Measurements from ENCODE around the gene SHFL.

Gene SHFL

DNA sequence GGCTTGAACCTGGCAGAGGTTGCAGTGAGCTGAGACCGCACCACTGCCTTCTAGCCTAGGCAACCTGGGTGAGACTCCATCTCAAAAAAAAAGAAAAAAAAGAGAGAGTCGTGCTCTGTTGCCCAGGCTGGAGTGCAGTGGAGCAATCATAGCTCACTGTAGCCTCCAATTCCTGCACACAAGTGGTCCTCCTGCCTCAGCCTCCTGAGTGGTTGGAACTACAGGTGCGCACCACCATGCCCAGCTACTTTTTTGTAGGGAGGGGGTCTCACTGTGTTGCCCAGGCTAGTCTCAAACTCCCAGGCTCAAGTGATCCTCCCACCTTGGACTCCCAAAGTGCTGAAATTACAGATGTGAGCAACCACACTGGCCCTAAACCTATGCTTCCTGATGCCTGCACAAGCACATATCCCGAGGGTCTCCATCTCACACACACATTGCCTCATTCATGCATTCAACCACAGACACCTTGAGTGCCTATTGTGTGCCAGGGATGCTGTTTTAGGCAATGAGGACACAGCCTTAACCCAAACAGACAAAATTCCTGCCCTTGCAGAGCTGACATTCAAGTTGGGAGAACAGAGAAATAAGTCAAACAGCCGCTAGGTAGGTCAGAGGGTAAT lies 14.2 kb downstream of the SHFL start:
- peaks cover 4% of the 10 kb centered on the region; the same call in 1 of the 2 replicates for H3K4me1 ChIP-seq (ENCODE audit: control insufficient read depth, insufficient read depth, low read length)
- peaks cover 17% of the 10 kb centered on the region for H3K27me3 ChIP-seq (ENCODE audit: control insufficient read depth, insufficient read depth, low read length)
- no peaks in the 10 kb centered on the region for H3K9me3 ChIP-seq (ENCODE audit: control insufficient read depth, insufficient read depth, low read depth, low read length)
- no peaks in the 10 kb centered on the region for H3K36me3 ChIP-seq (ENCODE audit: control insufficient read depth, insufficient read depth, low read length)
- no peak overlapping the region for H3K27ac ChIP-seq (ENCODE audit: low read depth, low read length)
- H3K4me3 ChIP-seq (ENCODE audit: low read depth, low read length), result no peak overlapping the region
- no peak overlapping the region for H3K9ac ChIP-seq (ENCODE audit: low read length)

- Histone ChIP-seq H3K9me3 (ENCODE audit: control insufficient read depth, insufficient read depth, low read depth, low read length) (no peaks in the 10 kb centered on the region), H3K9ac (ENCODE audit: low read length) (no peak overlapping the region), H3K27ac (ENCODE audit: low read depth, low read length) (no peak overlapping the region), H3K4me3 (ENCODE audit: low read depth, low read length) (no peak overlapping the region), H3K36me3 (ENCODE audit: control insufficient read depth, insufficient read depth, low read length) (peaks cover 7% of the 10 kb centered on the region), H3K27me3 (ENCODE audit: control insufficient read depth, insufficient read depth, low read length) (no peaks in the 10 kb centered on the region), H3K4me1 (ENCODE audit: control insufficient read depth, insufficient read depth, low read length) (peaks cover 4% of the 10 kb centered on the region; the same call in 1 of the 2 replicates)
Observed at GRCh38 chr19:10102787-10103236, 16.7 kb downstream of the SHFL start.

GRCh38 chr19:10104130-10104513 lies 18.0 kb downstream of the SHFL start:
- Histone ChIP-seq H3K27ac (ENCODE audit: low read depth, low read length) (no peak overlapping the region), H3K36me3 (ENCODE audit: control insufficient read depth, insufficient read depth, low read length) (peaks cover 20% of the 10 kb centered on the region), H3K27me3 (ENCODE audit: control insufficient read depth, insufficient read depth, low read length) (no peaks in the 10 kb centered on the region), H3K4me1 (ENCODE audit: control insufficient read depth, insufficient read depth, low read length) (peaks cover 4% of the 10 kb centered on the region; the same call in 1 of the 2 replicates), H3K9ac (ENCODE audit: low read length) (no peak overlapping the region), H3K9me3 (ENCODE audit: control insufficient read depth, insufficient read depth, low read depth, low read length) (no peaks in the 10 kb centered on the region), H3K4me3 (ENCODE audit: low read depth, low read length) (no peak overlapping the region)

- no peak overlapping the region for H3K9ac ChIP-seq (ENCODE audit: low read length)
- H3K27me3 ChIP-seq (ENCODE audit: control insufficient read depth, insufficient read depth, low read length), result no peaks in the 10 kb centered on the region
- H3K36me3 ChIP-seq (ENCODE audit: control insufficient read depth, insufficient read depth, low read length), result peaks cover 28% of the 10 kb centered on the region
- H3K4me1 ChIP-seq (ENCODE audit: control insufficient read depth, insufficient read depth, low read length), result peaks cover 4% of the 10 kb centered on the region; the same call in 1 of the 2 replicates
- H3K27ac ChIP-seq (ENCODE audit: low read depth, low read length), result no peak overlapping the region
- H3K9me3 ChIP-seq (ENCODE audit: control insufficient read depth, insufficient read depth, low read depth, low read length), result no peaks in the 10 kb centered on the region
- no peak overlapping the region for H3K4me3 ChIP-seq (ENCODE audit: low read depth, low read length)
Observed at GRCh38 chr19:10104665-10105508, 18.8 kb downstream of the SHFL start.

DNA sequence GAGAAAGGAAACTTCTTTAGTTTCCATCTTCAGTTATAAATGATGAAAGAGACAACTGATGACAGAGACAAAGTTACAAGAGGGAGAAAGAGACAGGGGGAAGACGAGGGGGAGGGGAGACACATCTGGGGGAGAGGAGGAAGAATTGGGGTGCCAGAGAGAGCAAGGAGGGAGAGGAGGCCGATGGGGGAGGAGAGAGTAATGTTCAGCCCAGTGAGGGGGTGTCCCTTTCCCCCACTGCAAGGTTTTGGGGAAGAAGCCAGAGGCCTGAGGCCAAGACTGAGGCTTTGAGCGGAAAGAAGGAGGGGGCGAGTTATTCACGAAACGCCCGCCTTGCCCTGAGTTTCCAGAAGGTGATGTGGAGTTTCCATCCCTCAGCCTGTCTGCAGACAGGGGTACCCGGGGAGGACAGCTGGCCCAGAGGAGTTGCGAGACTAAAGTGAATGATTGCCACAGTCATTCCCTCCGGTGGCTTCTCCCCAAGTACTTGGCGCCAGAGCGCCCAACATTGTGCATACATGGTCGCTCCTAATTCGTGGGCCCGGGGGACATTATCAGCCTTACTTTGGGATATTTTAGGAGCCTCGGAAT lies 19.5 kb downstream of the SHFL start:
- H3K27me3 ChIP-seq (ENCODE audit: control insufficient read depth, insufficient read depth, low read length), result no peaks in the 10 kb centered on the region
- no peak overlapping the region for H3K9ac ChIP-seq (ENCODE audit: low read length)
- H3K4me1 ChIP-seq (ENCODE audit: control insufficient read depth, insufficient read depth, low read length), result peaks cover 4% of the 10 kb centered on the region; the same call in 1 of the 2 replicates
- no peaks in the 10 kb centered on the region for H3K9me3 ChIP-seq (ENCODE audit: control insufficient read depth, insufficient read depth, low read depth, low read length)
- H3K36me3 ChIP-seq (ENCODE audit: control insufficient read depth, insufficient read depth, low read length), result peaks cover 35% of the 10 kb centered on the region
- H3K4me3 ChIP-seq (ENCODE audit: low read depth, low read length), result peak overlapping the region; percentile 41; the same call in 1 of the 2 replicates
- no peak overlapping the region; the same call in 1 of the 2 replicates for H3K27ac ChIP-seq (ENCODE audit: low read depth, low read length)

DNA sequence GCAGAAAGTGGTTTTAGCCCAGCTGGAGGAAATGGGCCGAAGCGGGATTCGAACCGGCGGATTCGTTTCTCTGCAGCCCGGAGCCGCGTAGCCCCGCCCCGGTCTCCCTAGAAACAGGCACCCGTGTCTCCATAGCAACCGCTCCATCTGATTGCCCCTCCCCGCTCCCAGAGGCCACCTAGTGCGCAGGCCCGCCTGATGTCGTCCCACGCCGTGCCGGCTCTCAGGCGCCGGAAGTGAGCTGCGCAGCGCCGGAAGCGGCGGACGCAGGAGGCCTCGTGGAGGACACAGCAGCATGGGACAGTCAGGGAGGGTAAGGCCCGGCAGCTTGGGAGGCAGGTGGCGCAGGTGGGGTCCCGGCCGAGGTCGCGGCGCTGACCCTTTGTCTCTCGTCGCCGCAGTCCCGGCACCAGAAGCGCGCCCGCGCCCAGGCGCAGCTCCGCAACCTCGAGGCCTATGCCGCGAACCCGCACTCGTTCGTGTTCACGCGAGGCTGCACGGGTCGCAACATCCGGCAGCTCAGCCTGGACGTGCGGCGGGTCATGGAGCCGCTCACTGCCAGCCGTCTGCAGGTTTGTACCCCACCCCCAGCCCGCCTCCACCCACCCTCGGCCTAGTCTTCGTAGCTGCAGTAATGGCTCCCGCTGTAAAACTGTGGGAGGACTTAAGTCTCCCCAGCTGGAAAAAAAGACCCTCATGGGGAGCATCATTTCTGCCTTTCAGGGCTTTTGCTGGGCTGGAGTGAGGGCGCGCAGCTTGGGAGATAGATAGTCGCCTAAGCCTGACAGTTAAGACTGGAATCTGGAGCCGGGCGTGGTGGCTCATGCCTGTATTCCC lies 20.2 kb downstream of the SHFL start, which contains the start of gene PPAN:
PPAN (plus strand) TSS at position 263 of the 837 bp plus-strand sequence; CDS start at position 296, 33 bp downstream.
- Histone ChIP-seq H3K27me3 (ENCODE audit: control insufficient read depth, insufficient read depth, low read length) (no peaks in the 10 kb centered on the region), H3K9me3 (ENCODE audit: control insufficient read depth, insufficient read depth, low read depth, low read length) (no peaks in the 10 kb centered on the region), H3K9ac (ENCODE audit: low read length) (peak within 1 kb of the TSS; percentile 99), H3K36me3 (ENCODE audit: control insufficient read depth, insufficient read depth, low read length) (peaks cover 42% of the 10 kb centered on the region), H3K27ac (ENCODE audit: low read depth, low read length) (peak within 1 kb of the TSS; percentile 97), H3K4me1 (ENCODE audit: control insufficient read depth, insufficient read depth, low read length) (peaks cover 4% of the 10 kb centered on the region; the same call in 1 of the 2 replicates), H3K4me3 (ENCODE audit: low read depth, low read length) (peak within 1 kb of the TSS; percentile 92)

GRCh38 chr19:10107254-10107653 lies 21.1 kb downstream of the SHFL start:
- H3K27ac ChIP-seq (ENCODE audit: low read depth, low read length), result peak overlapping the region; percentile 97; the same call in 1 of the 2 replicates
- H3K4me1 ChIP-seq (ENCODE audit: control insufficient read depth, insufficient read depth, low read length), result peaks cover 4% of the 10 kb centered on the region; the same call in 1 of the 2 replicates
- H3K4me3 ChIP-seq (ENCODE audit: low read depth, low read length), result peak overlapping the region; percentile 92
- H3K36me3 ChIP-seq (ENCODE audit: control insufficient read depth, insufficient read depth, low read length), result peaks cover 50% of the 10 kb centered on the region
- no peaks in the 10 kb centered on the region for H3K9me3 ChIP-seq (ENCODE audit: control insufficient read depth, insufficient read depth, low read depth, low read length)
- H3K27me3 ChIP-seq (ENCODE audit: control insufficient read depth, insufficient read depth, low read length), result no peaks in the 10 kb centered on the region
- peak overlapping the region; percentile 99 for H3K9ac ChIP-seq (ENCODE audit: low read length)

DNA sequence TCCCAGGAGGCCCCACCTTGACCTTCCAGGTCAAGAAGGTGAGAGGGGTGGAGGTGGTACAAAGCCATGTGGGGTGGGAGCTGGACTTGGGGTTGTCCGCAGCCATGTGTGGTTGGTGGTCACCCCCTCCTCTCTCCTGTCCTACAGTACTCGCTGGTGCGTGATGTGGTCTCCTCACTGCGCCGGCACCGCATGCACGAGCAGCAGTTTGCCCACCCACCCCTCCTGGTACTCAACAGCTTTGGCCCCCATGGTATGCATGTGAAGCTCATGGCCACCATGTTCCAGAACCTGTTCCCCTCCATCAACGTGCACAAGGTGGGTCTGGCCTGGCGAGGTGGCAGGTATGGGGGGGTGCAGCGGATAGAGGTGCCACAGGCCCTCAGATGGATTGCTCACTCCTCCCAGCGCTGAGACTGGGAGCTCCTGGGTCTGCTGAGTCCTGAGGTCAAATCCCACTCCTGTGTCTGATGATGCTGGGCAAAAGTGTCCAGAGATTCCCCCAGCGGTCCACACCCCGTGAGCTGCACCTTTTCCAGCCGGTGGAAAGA lies 21.8 kb downstream of the SHFL start:
- Histone ChIP-seq H3K9ac (ENCODE audit: low read length) (no peak overlapping the region), H3K9me3 (ENCODE audit: control insufficient read depth, insufficient read depth, low read depth, low read length) (no peaks in the 10 kb centered on the region), H3K36me3 (ENCODE audit: control insufficient read depth, insufficient read depth, low read length) (peaks cover 51% of the 10 kb centered on the region), H3K4me1 (ENCODE audit: control insufficient read depth, insufficient read depth, low read length) (peaks cover 4% of the 10 kb centered on the region; the same call in 1 of the 2 replicates), H3K27me3 (ENCODE audit: control insufficient read depth, insufficient read depth, low read length) (no peaks in the 10 kb centered on the region), H3K27ac (ENCODE audit: low read depth, low read length) (no peak overlapping the region), H3K4me3 (ENCODE audit: low read depth, low read length) (no peak overlapping the region; the same call in 1 of the 2 replicates)

DNA sequence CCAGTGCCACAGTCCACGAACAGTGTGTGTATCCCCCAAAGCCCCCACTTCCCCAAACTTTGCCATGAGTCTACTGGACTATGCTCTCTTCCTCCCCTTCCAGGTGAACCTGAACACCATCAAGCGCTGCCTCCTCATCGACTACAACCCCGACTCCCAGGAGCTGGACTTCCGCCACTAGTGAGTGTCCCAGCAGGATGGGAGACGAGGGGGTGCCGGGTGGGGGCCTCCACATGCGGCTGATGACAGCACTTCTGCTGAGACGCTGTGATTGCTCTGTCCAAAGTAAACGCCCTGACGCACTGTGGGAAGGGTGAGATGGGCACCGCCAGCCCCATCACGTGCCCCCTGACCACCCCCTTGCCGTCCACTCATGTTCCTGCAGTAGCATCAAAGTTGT lies 23.4 kb downstream of the SHFL start:
- H3K27me3 ChIP-seq (ENCODE audit: control insufficient read depth, insufficient read depth, low read length), result no peaks in the 10 kb centered on the region
- peaks cover 4% of the 10 kb centered on the region; the same call in 1 of the 2 replicates for H3K4me1 ChIP-seq (ENCODE audit: control insufficient read depth, insufficient read depth, low read length)
- peaks cover 55% of the 10 kb centered on the region for H3K36me3 ChIP-seq (ENCODE audit: control insufficient read depth, insufficient read depth, low read length)
- H3K4me3 ChIP-seq (ENCODE audit: low read depth, low read length), result no peak overlapping the region
- H3K27ac ChIP-seq (ENCODE audit: low read depth, low read length), result no peak overlapping the region
- no peaks in the 10 kb centered on the region for H3K9me3 ChIP-seq (ENCODE audit: control insufficient read depth, insufficient read depth, low read depth, low read length)
- H3K9ac ChIP-seq (ENCODE audit: low read length), result no peak overlapping the region
